HPDE6-E6E7 (cell line): Measurements from ENCODE around the gene NEUROG1.

Experiments used
- DNase-seq: peaks from one replicate; pipeline ENCODE4 v3.0.0; 2011; ENCODE audit warnings: missing footprints; ENCODE audit errors: extremely low spot score

Gene NEUROG1

GRCh38 chr5:135564331-135564730, 28.6 kb upstream of the NEUROG1 start:
- DNase-seq, result no peak

DNA sequence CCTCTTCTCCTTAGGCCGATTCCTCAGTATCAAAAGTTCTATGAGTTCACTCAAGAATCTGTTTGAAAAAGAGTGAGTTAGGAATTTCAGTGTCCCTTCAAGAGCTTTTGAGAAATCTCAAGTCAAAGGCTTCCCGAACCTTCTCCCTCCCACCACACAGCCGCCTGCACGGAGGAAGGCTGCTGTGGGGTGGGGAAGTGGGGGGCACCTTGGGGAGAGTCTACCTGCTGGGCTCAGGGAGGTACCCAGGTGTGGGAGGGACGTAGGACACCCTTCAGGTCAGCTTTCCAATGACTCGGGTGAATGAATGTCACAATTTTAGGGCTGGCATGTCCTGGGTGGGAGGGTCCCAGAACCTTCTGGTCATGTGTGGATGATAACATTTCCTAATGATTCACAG, 25.5 kb upstream of the NEUROG1 start:
- no peak for DNase-seq

DNA sequence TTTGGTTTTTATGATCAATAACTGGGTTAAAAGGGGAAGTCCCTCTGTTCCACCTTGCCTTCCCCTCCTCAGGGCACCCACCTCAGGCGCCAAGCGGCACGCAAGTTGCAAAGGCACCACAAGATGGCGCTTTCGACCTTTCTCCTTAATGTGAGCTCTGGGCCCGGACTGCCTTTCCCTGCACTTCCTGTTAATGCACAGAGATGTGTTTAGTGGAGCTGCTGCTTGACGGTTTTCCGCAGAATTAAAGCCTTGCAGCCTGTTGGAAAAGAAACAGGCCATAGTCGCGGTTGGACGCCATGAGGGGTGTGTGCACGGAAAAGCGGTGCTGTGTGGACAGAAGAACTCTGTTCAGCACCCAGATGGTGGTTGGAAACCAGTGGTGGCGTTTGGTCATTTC, 25.1 kb upstream of the NEUROG1 start:
- peak; percentile 78 for DNase-seq

DNA sequence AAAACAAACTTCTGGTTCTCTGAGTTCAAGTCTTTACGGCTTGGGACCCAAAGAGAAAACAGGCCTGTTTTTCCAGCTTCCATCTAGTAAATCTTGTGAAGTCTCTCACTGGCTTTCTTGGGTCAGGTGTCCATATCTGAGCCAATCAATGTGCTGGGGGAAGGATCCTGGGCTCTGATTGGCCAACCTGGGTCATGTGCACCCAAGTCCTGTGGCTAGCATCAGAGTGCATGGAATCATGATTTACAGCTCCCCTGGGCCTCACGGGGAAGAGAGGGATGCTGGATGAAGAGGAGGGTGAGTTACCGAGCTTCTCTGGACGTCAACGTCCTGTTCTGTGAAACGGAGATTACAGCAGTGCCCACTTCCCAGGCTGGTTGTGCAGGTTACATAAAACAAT, 23.6 kb upstream of the NEUROG1 start:
- no peak for DNase-seq

- no peak for DNase-seq
These were observed 21.5 kb upstream of the NEUROG1 start for GRCh38 chr5:135557076-135557838.

GRCh38 chr5:135556620-135557019, 20.9 kb upstream of the NEUROG1 start:
- no peak for DNase-seq

DNA sequence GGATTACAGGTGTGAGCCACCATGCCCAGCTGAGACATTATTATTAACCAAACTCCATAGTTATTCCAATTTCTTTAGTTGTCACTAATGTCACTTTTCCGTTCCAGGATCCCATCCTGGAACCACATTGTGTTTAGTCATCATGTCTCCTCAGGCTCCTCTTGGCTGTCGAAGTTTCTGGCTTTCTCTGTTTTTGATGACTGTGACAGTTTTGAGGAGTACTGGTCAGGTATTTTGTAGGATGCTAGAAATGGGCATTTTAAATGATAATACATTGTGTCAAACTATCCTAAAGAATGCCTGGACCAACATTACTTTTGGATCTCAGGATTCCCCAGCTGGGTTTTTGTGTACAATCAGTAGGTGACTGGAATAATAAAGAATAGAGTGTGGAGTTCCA, 19.8 kb upstream of the NEUROG1 start:
- no peak for DNase-seq

DNA sequence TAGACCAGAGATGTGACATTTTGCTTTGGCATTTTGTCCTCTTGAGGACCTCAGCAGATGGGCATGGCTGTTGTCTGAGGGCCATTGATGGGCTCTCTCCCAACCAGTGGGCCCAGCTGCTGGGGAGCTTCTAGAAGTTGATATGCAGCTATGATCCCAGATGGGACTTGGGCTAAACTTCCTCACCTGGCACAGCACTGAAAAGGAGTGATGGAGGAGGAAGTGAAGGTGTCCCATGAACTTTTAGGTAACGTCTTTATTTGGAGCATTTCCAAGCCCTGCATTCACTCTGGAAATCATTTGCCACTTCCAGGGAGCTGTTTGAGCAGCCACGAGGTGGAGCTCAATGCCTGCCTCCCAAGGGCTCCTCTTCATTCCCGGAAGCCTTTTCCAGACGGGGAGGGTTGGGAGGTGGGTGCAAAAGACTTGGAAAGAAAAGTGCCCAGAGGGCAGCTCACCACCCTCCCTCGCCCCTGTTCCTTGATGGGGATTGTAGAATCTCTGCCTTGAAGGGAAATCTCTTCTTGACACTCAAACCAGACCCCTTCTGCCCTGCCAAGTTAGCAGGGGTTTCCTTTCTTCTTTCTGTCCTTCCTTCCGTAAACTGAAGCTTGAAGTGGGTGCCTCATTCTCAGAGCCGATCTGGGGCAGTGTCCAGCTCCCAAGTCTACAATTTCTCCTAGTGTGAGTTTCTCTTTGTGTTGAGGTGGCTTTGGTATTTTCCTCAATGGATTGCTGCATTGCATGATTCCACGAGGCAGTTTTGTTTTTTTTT, 18.1 kb upstream of the NEUROG1 start:
- peak; percentile 60 for DNase-seq

GRCh38 chr5:135551593-135552447, 16.1 kb upstream of the NEUROG1 start:
- DNase-seq, result peak; percentile 69

- no peak for DNase-seq
These were observed 13.6 kb upstream of the NEUROG1 start for GRCh38 chr5:135549413-135549812.

DNA sequence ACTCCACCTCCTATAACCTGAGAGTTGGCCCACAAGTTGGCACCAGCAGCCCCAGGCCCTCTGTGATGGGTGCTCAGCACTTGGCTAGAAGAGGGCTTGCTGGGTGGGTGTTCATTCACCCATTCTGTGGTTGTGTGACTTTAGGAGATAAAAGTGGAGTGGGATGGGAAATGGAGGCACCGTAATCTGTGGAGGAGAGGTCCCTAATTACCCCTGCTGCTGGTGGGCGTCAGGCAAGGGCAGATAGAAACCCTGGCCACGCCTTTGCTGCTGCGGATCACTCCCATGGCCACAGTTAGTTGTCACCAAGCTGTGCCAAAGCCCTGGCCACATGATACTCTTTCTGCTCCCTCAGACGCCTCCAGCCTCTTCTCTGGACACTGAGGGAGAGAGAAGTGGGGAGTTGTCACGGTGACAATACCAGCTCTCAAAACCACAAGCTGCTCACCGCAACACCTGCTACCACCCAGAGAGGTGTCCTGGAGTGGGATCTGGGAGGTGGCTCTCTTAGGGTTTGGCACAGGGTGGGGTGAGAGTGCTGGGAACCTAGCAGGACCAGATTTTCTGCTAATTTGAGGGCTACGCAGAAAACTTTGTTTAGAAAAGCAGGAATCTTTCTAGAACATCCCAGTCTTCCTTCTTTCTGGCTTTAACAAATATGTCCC, 12.0 kb upstream of the NEUROG1 start:
- no peak for DNase-seq

- no peak for DNase-seq
These were observed 11.1 kb upstream of the NEUROG1 start for GRCh38 chr5:135546912-135547311.

DNA sequence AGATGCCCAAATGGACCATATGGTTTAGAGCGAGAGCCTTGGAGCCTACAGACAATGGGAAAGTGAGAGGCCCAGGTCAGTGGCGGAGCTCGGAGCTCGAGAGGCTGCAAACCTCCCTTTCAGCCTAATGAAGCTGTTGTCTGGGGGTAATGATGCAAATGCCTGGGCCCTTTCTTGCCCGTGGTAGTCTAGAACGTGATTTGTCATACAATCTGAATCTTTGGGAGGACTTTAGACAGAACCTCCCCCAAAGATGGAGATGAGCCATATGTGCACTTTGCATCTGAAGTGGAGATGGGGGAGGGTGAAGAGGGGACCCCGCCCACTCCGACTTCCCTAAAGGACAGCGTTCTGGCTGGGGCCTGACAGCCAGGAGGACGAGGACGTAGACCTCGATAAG, 10.3 kb upstream of the NEUROG1 start:
- DNase-seq, result no peak

DNA sequence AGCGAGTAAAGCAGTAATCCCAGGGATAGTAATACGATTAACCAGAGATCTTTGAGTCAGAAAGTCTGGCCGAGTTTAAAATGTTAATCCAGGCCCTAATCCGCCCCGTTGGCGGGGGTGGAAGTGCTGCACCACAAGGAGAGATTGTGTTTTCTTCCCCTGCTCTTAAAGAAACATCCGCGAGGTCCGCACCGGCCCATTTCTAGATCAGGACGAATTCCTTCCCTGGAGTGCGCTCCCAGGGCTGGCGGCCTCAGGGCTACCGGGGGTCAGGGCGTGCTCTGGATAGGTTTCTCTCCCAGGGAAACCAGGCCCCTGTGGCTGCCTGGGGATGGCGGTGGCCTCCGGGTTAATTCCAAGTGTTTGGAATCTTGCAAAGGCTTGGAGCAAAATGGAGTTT, 9.3 kb upstream of the NEUROG1 start:
- DNase-seq, result no peak

- no peak for DNase-seq
These were observed 7.9 kb upstream of the NEUROG1 start for GRCh38 chr5:135543485-135544304.

GRCh38 chr5:135543001-135543484, 7.3 kb upstream of the NEUROG1 start:
- no peak for DNase-seq

GRCh38 chr5:135541807-135542502, 6.2 kb upstream of the NEUROG1 start:
- no peak for DNase-seq

- no peak for DNase-seq
These were observed 3.8 kb upstream of the NEUROG1 start for GRCh38 chr5:135539430-135540005.

DNA sequence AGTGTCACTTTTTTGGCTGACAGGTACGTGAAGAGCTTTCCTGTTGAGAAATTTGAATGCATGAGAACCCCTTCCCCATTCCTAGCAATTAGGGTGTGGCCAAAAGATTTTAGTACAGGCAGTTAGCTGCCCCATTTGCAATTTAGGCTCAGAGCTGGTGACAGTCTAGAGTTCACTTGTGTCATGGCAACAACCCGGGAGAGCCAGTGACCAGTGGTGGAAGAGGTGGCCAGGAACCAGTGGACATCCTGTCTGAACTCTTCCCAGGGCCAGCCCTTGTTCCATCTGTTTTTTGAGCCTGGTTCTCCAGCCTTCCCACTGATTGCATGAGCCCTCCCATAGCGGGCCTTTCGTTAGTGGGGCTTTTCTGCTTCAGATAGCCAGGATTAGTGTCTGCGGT, 2.5 kb upstream of the NEUROG1 start:
- DNase-seq, result no peak

DNA sequence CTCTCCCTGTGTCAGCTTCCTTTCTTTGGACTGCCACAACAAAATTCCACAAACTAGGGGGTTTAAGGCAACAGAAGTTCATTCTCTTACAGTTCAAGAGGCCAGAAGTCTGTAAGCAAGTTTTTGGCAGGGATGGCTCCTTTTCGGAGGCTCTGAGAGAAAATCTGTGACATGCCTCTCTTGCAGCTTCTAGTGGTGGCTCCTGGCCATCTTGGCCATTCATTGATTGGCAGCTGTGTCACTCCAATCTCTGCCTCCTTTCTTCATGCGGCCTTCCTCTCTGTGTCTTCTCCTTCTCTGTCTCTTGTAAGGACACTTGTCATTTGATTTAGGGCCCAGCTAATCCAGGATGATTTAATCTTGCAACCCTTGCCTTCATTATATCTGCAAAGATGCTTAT, 2.0 kb upstream of the NEUROG1 start:
- no peak for DNase-seq
